B cell (primary cell): Measurements from ENCODE around the gene IL7R. TPM values are rescaled to one million over a fixed set of nuclear protein-coding genes. Genes with fewer than 3 reads are reported as not detected.

Experiments used
- ATAC-seq: fragments of 200-7000 bp; cut with Tn5 transposase; one replicate; pipeline ENCODE4 v1.10.0; 2021; ENCODE audit warnings: low read depth, mild to moderate bottlenecking, moderate number of reproducible peaks, moderate library complexity
- CTCF ChIA-PET: fragments of 350-600 bp; sonication (Branson Sonifier 250); formaldehyde crosslinking; loops from one replicate; lab custom pipeline; 2021; ENCODE audit warnings: antibody characterized with exemption, inconsistent platforms; lab: Charles Lee
- POLR2A ChIA-PET: fragments of 350-600 bp; sonication (Branson Sonifier 250); formaldehyde crosslinking; loops from one replicate; lab custom pipeline; 2021; ENCODE audit warnings: antibody characterized with exemption; lab: Charles Lee
- DNase-seq: peaks from one replicate; pipeline ENCODE4 v3.0.0; 2013
- H2AFZ ChIP-seq: 2 replicates; pipeline ENCODE4 v1.6.1; 2012; ENCODE audit warnings: mild to moderate bottlenecking, low read depth, low read length; ENCODE audit not compliant: insufficient read depth, poor library complexity, severe bottlenecking
- H3K27ac ChIP-seq, 2 donors: 1 replicate in 1 of 2; 2 replicates in 1 of 2; pipeline ENCODE4 v1.5.1; 2012 to 2013; ENCODE audit warnings: low read length in 2 of 2, mild to moderate bottlenecking in 2 of 2, moderate library complexity in 1 of 2
- H3K27me3 ChIP-seq, 4 experiments: fragments of 200-600 bp in 1 of 4; sonication (generic) in 1 of 4; replicated peaks in 1 of 4; 1 replicate in 2 of 4; 2 replicates in 2 of 4; pipeline versions ENCODE4 v1.6.1 to v1.7.0; 2013 to 2016; ENCODE audit warnings: low read length in 3 of 4, mild to moderate bottlenecking in 2 of 4, mixed read lengths in 1 of 4, moderate library complexity in 1 of 4; ENCODE audit not compliant: insufficient read depth in 4 of 4, control insufficient read depth in 3 of 4; ENCODE audit errors: control extremely low read depth in 1 of 4
- H3K36me3 ChIP-seq, 2 experiments: replicated peaks in 1 of 2; 1 replicate in 1 of 2; 2 replicates in 1 of 2; pipeline versions ENCODE4 v1.6.1 to v1.7.1; 2013; ENCODE audit warnings: low read length in 1 of 2; ENCODE audit not compliant: insufficient read depth in 2 of 2, control insufficient read depth in 1 of 2; ENCODE audit errors: control extremely low read depth in 1 of 2, extremely low read depth in 1 of 2
- H3K4me1 ChIP-seq, 2 donors: fragments of 200-600 bp in 1 of 2; sonication (generic) in 1 of 2; 1 replicate in 1 of 2; 2 replicates in 1 of 2; pipeline versions ENCODE4 v1.5.1 to v1.6.1; 2013 to 2017; ENCODE audit warnings: low read length in 2 of 2; ENCODE audit not compliant: control insufficient read depth in 2 of 2, insufficient read depth in 2 of 2
- H3K4me2 ChIP-seq: replicated peaks from 2 replicates; pipeline ENCODE3; 2012; ENCODE audit warnings: mild to moderate bottlenecking, low read depth, low read length; ENCODE audit not compliant: poor library complexity, severe bottlenecking
- H3K4me3 ChIP-seq, 5 experiments: fragments of 200-600 bp in 1 of 5; sonication (generic) in 1 of 5; 1 replicate in 3 of 5; 2 replicates in 2 of 5; pipeline versions ENCODE4 v1.5.1 to v1.7.0; 2011 to 2016; ENCODE audit warnings: low read length in 4 of 5, mild to moderate bottlenecking in 4 of 5, low read depth in 2 of 5, control low read depth in 1 of 5, moderate library complexity in 1 of 5; ENCODE audit not compliant: insufficient read depth in 1 of 5; ENCODE audit errors: control extremely low read depth in 1 of 5, extremely low read depth in 1 of 5
- H3K79me2 ChIP-seq: fragments of 200-600 bp; sonication (generic); one replicate; pipeline ENCODE4 v1.6.0; 2016; ENCODE audit warnings: low read length; ENCODE audit not compliant: control insufficient read depth, insufficient read depth
- H3K9ac ChIP-seq: fragments of 200-600 bp; sonication (generic); 2 replicates; pipeline ENCODE4 v1.6.1; 2017; ENCODE audit warnings: mild to moderate bottlenecking, low read length, moderate library complexity
- H3K9me3 ChIP-seq, 3 donors: one replicate each; pipeline versions ENCODE4 v1.6.1 to v1.7.1; 2013; ENCODE audit warnings: low read length in 2 of 3; ENCODE audit not compliant: control insufficient read depth in 2 of 3, insufficient read depth in 1 of 3; ENCODE audit errors: control extremely low read depth in 1 of 3
- H4K20me1 ChIP-seq: 2 replicates; pipeline ENCODE4 v1.6.0; 2012; ENCODE audit warnings: mild to moderate bottlenecking, low read length; ENCODE audit not compliant: insufficient read depth, control insufficient read depth, poor library complexity, severe bottlenecking
- H3K27ac Mint-ChIP-seq: one replicate; pipeline ENCODE4 v1.8.0; 2021; ENCODE audit warnings: mixed read lengths
- H3K27me3 Mint-ChIP-seq: one replicate; pipeline ENCODE4 v1.8.0; 2021; ENCODE audit warnings: mixed read lengths
- H3K4me1 Mint-ChIP-seq: one replicate; pipeline ENCODE4 v1.8.0; 2021; ENCODE audit warnings: mixed read lengths
- H3K4me3 Mint-ChIP-seq: one replicate; pipeline ENCODE4 v1.8.0; 2021; ENCODE audit warnings: mixed read lengths
- H3K9me3 Mint-ChIP-seq: one replicate; pipeline ENCODE4 v1.8.0; 2022; ENCODE audit warnings: mixed read lengths; ENCODE audit not compliant: insufficient read depth
- CTCF ChIP-seq: fragments of 200-600 bp; IDR thresholded peaks from one replicate; pipeline ENCODE4 v1.8.0; 2022; ENCODE audit warnings: antibody characterized with exemption, mild to moderate bottlenecking
- EZH2 ChIP-seq: IDR thresholded peaks from 2 replicates; pipeline ENCODE4 v1.6.1; 2012; ENCODE audit warnings: borderline replicate concordance, low read depth, mild to moderate bottlenecking, moderate library complexity, low read length; ENCODE audit not compliant: insufficient read depth, poor library complexity, severe bottlenecking
- WGBS: methylation state at CpG from one replicate; pipeline ENCODE4 v1.1.5; 2013; ENCODE audit warnings: missing lambda C conversion rate; ENCODE audit not compliant: insufficient coverage; 5-methylcytosine and 5-hydroxymethylcytosine counted together
- intact Hi-C: fragments of 100-400 bp; cut with micrococcal nuclease; formaldehyde crosslinking; loops from one replicate; pipeline ENCODE4 v1.10.0; 2022
- polyA plus RNA-seq: library from polyadenylated mRNA; depleted of rRNA; stranded (reverse); fragments of >200 nt; gene quantifications from 2 replicates; pipeline ENCODE4 v1.2.3, GENCODE V29; 2012
- total RNA-seq, 2 donors: library from RNA; stranded (reverse); fragments of 120-200 nt in 1 of 2; gene quantifications; 1 replicate in 1 of 2; 2 replicates in 1 of 2; pipeline versions ENCODE4 v1.2.3 to v1.2.4, GENCODE V29; 2013 to 2022

The IL7R gene
- total and polyA plus RNA-seq, 2 donors (not counting 1 experiment from before 2014, with no cell fraction given), result 2.4 TPM

GRCh38 chr5:35924950-35925722 is 68.4 kb downstream of the IL7R start:
- peak overlapping the region; percentile 27 for H3K4me3 Mint-ChIP-seq
- TF ChIP-seq CTCF (peak; percentile 25), EZH2 (no peak)
- intact Hi-C loops, result loop anchor here (10.0 kb wide), 1 partner anchor 700 kb away; no protein-coding TSS in a partner anchor
- Histone ChIP-seq H3K27ac (no peak overlapping the region), H3K9me3 (peaks cover 0 to 1% (median 0%) of the 10 kb centered on the region in 3 donors), H3K36me3 (no peaks in the 10 kb centered on the region), H3K9ac (no peak overlapping the region), H4K20me1 (no peaks in the 10 kb centered on the region), H3K4me1 (peaks cover 6% of the 10 kb centered on the region in 2 donors), H3K4me3 (no peak overlapping the region), H2AFZ (peak overlapping the region; percentile 58), H3K79me2 (no peaks in the 10 kb centered on the region), H3K4me2 (peak overlapping the region; percentile 31), H3K27me3 (peaks cover 0 to 10% (median 4%) of the 10 kb centered on the region in 4 experiments)
- ChIA-PET POLR2A (no interaction called here), CTCF (interaction anchor here (0.9 to 5.4 kb wide), 12 partner anchors 10 to 1439 kb away, joined by 3 to 94 read pairs (median 4); no protein-coding TSS in a partner anchor)
- DNase-seq, result peak; percentile 35
- peaks cover 10% of the 10 kb centered on the region for H3K4me1 Mint-ChIP-seq
- H3K9me3 Mint-ChIP-seq, result no peaks in the 10 kb centered on the region
- peaks cover 30% of the 10 kb centered on the region for H3K27me3 Mint-ChIP-seq
- no peak overlapping the region for H3K27ac Mint-ChIP-seq
- no peak for ATAC-seq
- WGBS, result 9% methylated on average over 20 of the region's 21 CpGs
